Progenitor cell of endocrine pancreas (in vitro differentiated cells): ENCODE data around the gene AZIN2. TPM values are rescaled to one million over a fixed set of nuclear protein-coding genes. Genes with fewer than 3 reads are reported as not detected.

Source experiments
- DNase-seq: peaks from one replicate; pipeline ENCODE4 v3.0.0; 2021; ENCODE audit warnings: low spot score; ENCODE audit not compliant: unreplicated experiment
- H3K27ac Mint-ChIP-seq: 2 replicates; pipeline ENCODE4 v1.8.0; 2021; ENCODE audit warnings: mild to moderate bottlenecking, moderate library complexity, mixed read lengths
- H3K27me3 Mint-ChIP-seq: 2 replicates; pipeline ENCODE4 v1.8.0; 2021; ENCODE audit warnings: mixed read lengths
- H3K36me3 Mint-ChIP-seq: 2 replicates; pipeline ENCODE4 v1.8.0; 2022; ENCODE audit warnings: mixed read lengths; ENCODE audit not compliant: insufficient read depth
- H3K4me1 Mint-ChIP-seq: 2 replicates; pipeline ENCODE4 v1.8.0; 2021; ENCODE audit warnings: low read depth, mixed read lengths
- H3K4me3 Mint-ChIP-seq: 2 replicates; pipeline ENCODE4 v1.8.0; 2021; ENCODE audit warnings: low read depth, mild to moderate bottlenecking, moderate library complexity, mixed read lengths
- H3K9me3 Mint-ChIP-seq: 2 replicates; pipeline ENCODE4 v1.8.0; 2021; ENCODE audit warnings: low read depth, mixed read lengths
- total RNA-seq: library from RNA; stranded (reverse); gene quantifications from 2 replicates; pipeline ENCODE4 v1.2.1, GENCODE V29; 2021
- TF ChIP-seq, protein P1 (sequence below): fragments of 200-600 bp; sonication (generic); IDR thresholded peaks from one replicate; pipeline ENCODE4 v1.5.0; 2021; ENCODE audit warnings: antibody characterized with exemption, mild to moderate bottlenecking; ENCODE audit not compliant: unreplicated experiment

Gene AZIN2
- total RNA-seq, 1 donor from 2014 or later: 5.2 TPM

DNA sequence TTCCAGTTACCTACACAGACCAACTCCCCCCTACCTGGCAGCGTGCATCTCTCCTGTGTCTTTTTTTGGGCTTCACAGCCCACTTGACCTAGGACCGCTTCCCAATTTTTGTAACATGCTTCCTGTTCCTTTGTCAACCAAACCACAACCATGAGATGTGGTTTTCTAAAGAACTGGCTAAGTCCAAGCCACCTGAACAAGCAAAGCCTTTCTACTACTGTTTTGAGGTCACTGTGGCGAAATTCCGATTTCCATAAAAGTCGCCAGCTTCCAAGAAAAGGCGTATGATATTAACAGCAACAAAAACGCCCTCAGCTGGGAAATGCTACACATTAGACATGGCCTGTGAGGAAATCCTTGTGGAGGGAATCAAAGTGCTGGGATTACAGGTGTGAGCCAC lies 31.6 kb upstream of the AZIN2 start:
- Mint-ChIP-seq H3K27ac (no peak overlapping the region), H3K27me3 (no peaks in the 10 kb centered on the region), H3K36me3 (peaks cover 1% of the 10 kb centered on the region), H3K9me3 (peaks cover 6% of the 10 kb centered on the region), H3K4me1 (peaks cover 1% of the 10 kb centered on the region), H3K4me3 (no peak overlapping the region)
- TF ChIP-seq, protein P1, sequence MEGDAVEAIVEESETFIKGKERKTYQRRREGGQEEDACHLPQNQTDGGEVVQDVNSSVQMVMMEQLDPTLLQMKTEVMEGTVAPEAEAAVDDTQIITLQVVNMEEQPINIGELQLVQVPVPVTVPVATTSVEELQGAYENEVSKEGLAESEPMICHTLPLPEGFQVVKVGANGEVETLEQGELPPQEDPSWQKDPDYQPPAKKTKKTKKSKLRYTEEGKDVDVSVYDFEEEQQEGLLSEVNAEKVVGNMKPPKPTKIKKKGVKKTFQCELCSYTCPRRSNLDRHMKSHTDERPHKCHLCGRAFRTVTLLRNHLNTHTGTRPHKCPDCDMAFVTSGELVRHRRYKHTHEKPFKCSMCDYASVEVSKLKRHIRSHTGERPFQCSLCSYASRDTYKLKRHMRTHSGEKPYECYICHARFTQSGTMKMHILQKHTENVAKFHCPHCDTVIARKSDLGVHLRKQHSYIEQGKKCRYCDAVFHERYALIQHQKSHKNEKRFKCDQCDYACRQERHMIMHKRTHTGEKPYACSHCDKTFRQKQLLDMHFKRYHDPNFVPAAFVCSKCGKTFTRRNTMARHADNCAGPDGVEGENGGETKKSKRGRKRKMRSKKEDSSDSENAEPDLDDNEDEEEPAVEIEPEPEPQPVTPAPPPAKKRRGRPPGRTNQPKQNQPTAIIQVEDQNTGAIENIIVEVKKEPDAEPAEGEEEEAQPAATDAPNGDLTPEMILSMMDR: no peak
- DNase-seq: no peak

DNA sequence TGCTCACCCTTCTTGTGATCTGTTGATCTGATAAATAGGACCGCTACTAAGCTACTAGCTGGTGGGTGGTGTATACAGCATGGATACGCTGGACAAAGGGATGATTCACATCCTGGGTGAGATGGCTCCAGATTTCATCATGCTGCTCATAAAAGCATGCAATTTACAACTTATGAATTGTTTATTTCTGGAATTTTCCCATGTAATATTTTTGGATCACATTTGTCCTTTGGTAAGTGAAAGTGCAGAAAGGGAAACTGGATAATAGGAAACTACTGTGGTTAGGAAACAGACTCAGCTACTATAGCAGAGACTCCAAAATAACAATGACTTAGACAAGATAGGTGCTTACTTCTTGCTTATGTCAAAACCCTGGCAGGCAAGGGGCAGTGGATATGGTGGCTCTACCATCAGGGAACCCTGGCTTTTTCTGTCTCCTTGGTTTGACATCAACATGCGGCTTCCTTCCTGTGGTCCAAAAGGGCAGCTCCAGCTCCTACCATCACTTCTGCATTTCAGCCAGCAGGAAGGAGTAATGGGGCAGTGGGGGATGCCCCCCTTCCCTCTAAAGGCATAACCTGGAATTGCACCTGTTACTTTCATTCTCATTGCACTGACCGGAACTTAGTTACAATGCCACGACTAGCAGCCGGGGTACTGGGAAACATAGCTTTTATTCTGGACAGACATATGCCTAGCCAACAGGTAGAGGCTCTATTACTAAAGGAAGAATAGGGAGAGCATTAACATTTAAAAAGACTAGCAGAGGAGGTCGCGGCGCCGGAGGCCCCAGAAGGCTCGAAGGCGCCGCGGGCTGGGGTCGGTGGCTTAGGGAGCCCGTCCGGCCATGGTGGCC lies 30.5 kb upstream of the AZIN2 start:
- peaks cover 6% of the 10 kb centered on the region for H3K9me3 Mint-ChIP-seq
- TF ChIP-seq, protein P1: no peak
- H3K27me3 Mint-ChIP-seq: no peaks in the 10 kb centered on the region
- no peak for DNase-seq
- peaks cover 1% of the 10 kb centered on the region for H3K36me3 Mint-ChIP-seq
- no peak overlapping the region for H3K4me3 Mint-ChIP-seq
- H3K27ac Mint-ChIP-seq: no peak overlapping the region
- H3K4me1 Mint-ChIP-seq: no peaks in the 10 kb centered on the region

DNA sequence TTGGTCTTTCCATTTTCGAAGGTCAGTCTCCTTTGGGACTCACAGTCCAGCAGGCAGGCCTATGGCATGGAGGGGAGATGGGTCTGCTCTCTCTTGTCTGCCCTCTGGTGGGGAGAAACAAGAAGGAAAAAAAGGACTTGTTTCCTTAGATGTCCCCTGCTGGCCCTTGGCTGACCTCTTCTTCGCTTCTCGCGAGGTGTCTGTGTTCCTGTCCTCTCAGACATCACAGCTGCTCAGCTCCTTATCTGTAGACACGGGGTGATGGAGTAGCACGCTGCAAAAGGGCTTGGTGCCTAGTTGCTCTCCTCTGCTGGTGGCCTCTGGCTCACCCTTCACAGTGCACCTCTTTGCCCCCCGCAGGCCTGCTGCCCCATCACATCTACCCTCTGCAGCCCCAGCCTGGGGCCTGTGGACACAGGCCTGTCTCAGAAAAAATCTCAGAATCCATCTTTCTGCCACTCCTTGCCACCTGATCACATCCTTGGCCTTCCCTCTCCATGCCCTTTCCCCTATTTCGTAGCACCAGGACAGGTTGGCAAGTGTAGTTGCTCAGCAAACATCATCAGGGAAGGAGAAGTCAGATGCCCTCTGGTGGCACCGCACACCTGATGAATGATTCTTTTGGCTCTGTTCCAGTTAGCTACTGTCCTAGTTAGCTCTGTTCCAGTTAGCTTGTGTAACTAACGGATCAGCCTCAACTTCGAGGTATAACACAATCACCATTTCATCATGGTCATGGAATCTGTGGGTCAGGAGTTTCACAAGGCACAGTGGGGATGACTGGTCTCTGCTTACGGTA lies 25.5 kb upstream of the AZIN2 start:
- Mint-ChIP-seq H3K36me3 (peaks cover 1% of the 10 kb centered on the region), H3K4me1 (no peaks in the 10 kb centered on the region), H3K27me3 (no peaks in the 10 kb centered on the region), H3K9me3 (peaks cover 6% of the 10 kb centered on the region), H3K27ac (no peak overlapping the region), H3K4me3 (no peak overlapping the region)
- DNase-seq: peak; percentile 27
- TF ChIP-seq, protein P1: peak; percentile 75

GRCh38 chr1:33056426-33056825 lies 24.5 kb upstream of the AZIN2 start:
- Mint-ChIP-seq H3K9me3 (peaks cover 3% of the 10 kb centered on the region), H3K4me3 (no peak overlapping the region), H3K4me1 (no peaks in the 10 kb centered on the region), H3K36me3 (no peaks in the 10 kb centered on the region), H3K27me3 (no peaks in the 10 kb centered on the region), H3K27ac (no peak overlapping the region)
- TF ChIP-seq, protein P1: no peak
- no peak for DNase-seq

DNA sequence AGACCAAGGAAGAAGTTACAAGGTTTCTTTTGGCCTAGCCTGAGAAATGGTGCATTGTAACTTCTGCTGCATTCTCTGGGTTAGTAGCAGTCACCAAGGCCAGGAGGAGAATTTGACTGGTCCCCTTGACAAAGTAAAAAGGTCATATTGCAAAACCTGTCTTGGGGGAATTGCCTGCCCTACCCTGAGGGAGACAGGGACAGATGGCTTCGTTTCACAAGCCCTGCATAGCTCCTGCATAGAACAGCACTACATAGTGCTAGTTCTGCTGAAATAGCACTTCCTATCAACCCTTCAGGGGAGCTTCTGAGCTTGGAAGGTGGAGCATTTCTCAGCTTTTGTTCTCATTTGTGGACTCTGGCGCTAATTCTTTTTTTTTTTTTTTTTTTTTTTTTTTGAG lies 23.9 kb upstream of the AZIN2 start:
- TF ChIP-seq, protein P1: no peak
- Mint-ChIP-seq H3K4me1 (no peaks in the 10 kb centered on the region), H3K4me3 (no peak overlapping the region), H3K27ac (no peak overlapping the region), H3K27me3 (no peaks in the 10 kb centered on the region), H3K9me3 (peaks cover 6% of the 10 kb centered on the region), H3K36me3 (peaks cover 2% of the 10 kb centered on the region)
- no peak for DNase-seq
